LoVo (cell line): ENCODE data around the gene COL7A1.
"Not testable (repeated sequence)": the region's sequence is repeated elsewhere in the genome, so short reads cannot be mapped to it uniquely, and the experiment has no call there.

Source experiments
- DNase-seq: peaks from one replicate; pipeline ENCODE4 v3.0.0-alpha.2; 2016; ENCODE audit warnings: low spot score

The COL7A1 gene

DNA sequence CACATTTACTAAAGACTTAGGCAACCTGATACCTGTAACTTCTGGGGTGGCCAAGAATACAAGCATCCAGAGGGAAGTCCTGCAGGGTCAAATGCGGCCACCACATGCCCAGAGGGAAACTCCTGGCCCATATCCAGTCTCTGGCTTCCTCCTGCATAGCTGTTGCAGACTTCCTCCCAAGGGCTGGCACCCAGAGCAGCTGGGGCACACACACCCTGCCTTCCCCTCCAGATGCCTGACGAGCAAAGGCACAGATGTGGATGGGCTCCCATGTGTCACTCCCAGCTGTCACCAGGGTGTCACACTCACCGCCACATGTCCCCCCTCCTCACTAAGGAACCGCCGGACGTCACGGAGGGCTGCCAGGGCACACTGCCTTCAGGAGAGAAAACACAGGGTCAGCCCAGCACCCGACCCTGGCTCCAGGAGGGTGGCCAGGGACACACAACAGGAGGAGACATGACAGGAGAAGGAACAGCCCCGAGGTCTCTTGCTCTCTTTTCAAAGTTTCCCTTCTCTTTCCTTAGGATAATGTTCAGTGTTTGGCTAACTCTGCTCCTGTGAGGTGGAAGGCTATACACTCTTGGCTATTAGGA lies 51.8 kb downstream of the COL7A1 start:
- DNase-seq, result no peak

DNA sequence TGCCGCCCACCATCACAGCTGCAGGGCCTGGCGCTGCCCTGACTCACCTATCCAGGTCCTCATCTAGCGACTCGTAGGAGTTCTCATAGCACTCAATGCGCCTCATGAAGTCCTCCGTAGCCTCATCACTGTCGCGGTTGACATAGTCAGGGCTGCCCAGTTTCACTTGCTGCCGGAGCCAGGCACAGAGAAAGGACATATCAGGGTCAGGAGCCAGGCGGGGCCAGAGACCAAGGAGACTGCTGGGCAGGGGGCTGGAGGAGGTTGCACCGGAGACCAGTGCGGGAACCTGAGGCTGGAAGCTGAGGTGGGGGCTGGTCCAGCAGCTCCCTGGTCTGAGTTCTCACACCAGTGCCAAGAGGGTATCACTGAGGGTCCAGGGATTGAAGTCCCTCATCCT lies 56.7 kb downstream of the COL7A1 start:
- no peak for DNase-seq

DNA sequence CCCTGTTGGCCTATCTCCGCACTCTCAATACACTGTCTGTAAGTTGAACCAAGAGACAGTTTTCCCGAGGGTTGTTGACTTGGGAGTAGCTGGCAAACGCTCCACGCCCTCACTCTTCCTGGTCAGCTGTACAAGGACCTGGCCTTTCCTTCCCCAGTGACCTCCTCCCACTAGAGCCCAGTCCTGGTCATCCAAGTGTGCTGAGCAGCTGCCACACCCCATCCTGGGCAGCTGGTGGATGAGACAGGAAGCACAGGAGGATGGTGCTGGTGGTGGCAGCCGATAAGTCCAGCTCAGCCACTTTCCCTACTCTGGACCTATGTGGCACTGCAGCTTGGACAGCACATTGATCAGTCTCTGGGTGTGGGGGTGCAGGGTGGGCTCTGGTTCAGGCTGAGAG lies 58.3 kb downstream of the COL7A1 start:
- DNase-seq, result no peak

DNA sequence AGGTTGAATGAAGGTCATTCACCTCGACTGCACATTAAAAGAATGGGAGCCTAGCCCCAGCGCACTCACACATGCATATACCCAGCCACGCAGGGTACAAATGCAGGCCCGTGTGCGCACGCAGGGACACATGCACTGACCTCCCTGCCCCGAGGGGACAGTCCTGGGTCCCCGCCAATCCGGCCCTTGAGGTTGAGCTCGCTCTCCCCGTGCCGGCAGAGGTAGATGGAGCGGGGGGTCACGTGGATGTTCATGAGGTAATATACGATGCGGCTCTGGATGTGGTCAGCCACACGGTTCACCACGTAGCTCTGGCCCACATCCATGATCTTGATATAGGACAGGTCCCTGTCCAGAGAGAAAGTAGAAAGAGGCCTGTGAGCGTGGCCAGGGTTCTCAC lies 59.0 kb downstream of the COL7A1 start:
- no peak for DNase-seq

DNA sequence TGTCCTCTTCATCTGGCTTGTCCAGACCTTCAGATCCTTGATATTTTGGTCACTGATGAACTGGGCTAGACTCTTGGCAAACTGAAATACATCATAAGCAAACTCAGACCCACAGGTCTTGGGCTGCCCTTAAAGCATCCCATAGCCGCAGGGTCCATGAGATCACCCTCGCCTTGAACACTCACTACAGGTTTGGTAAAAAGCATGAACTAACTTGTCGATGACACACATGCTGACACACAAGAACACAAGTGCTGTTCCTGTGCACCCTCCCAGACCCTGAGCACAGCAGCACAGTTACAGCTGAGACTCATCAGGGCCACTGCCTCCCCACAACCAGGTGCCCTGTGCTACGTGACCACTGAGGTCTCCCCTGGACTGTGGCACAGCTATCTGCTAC lies 59.6 kb downstream of the COL7A1 start:
- DNase-seq, result no peak

DNA sequence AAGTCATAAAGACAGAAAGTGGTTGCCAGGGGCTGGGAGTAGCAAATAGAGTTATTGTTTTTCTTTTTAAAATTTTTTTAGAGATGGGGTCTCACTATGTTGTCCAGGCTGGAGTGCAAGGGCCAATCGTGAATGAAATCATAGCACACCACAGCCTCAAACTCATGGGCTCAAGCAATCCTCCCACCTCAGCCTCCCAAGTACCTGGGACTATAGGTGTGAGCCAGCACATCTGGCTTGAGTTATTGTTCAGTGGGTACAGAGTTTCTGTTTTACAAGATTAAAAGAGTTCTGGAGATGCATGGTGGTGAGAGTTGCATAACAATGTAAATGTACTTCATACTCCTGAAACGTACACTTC lies 62.2 kb downstream of the COL7A1 start:
- DNase-seq, result no peak

DNA sequence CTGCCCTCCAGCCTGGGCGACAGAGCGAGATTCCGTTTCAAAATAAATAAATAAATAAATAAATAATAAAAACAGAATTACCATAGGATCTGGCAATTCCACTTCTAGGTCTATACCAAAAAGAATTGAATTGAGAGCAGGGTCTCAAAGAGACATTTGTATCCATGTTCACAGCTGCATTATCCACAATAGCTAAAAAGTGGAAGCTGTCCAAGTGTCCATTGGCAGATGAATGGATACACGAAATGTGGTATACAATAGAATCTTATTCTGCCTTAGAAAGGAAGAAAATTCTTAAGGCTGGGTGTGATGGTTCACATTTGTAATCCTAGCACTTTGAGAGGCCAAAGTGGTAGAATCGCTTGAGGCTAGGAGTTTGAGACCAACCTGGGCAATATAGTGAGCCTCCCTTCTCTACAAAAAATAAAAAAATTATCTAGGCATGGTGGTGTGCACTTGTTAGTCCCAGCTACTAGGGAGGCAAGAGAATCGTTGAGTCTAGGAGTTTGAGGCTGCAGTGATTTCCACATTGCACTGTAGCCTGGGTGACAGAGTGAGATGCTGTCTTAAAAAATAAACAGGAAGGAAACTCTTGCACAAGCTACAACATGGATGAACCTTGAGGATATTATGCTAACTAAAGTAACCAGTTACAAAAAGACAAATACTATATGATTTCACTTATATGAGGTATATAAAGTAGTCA lies 62.7 kb downstream of the COL7A1 start:
- DNase-seq, result no peak

DNA sequence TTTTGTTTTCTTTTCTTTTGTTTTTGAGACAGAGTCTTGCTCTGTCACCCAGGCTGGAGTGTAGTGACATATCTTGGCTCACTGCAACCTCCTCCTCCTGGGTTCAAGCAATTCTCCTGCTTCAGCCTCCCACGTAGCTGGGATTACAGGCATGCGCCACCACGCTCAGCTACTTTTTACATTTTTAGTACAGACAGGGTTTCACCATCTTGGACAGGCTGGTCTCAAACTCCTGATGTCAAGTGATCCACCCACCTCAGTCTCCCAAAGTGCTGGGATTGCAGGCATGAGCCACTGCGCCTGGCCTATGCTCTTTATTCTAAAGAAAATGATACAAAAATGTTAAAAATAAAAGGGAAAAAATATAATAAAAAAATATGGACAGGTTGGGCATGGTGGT lies 64.4 kb downstream of the COL7A1 start:
- DNase-seq, result not testable (repeated sequence)

DNA sequence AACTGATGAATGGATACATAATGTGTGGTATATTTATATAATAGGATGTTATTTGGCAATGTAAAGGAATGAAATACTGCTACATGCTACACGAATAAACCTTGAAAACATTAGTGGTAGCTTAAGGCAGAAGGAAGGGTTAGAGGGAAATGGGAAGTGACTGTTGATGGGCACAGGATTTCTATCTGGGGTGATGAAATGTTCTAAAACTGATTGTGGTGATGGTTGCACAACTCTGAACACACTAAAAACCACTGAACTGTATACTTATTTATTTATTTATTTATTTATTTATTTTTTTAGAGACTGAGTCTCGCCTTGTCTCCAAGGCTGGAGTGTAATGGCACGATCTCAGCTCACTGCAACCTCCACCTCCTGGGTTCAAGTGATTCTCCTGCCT lies 66.4 kb downstream of the COL7A1 start:
- DNase-seq, result no peak

DNA sequence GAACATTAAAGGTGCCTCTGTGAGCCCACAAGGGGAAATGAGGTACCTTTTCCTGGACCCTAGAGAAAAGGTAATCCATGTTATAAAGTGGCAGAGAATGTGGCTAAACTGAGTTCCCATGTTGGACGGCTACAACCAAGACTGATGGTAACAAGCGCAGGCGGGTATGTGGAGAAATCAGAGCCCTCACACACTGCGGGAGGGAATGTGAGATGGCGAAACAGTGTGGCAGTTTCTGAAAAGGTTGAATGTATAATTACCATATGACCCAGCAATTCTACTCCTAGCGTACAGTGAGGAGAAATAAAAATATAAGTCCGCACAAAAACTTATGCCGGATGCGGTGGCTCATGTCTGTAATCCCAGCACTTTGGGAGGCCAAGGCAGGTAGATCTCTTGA lies 67.1 kb downstream of the COL7A1 start:
- no peak for DNase-seq

DNA sequence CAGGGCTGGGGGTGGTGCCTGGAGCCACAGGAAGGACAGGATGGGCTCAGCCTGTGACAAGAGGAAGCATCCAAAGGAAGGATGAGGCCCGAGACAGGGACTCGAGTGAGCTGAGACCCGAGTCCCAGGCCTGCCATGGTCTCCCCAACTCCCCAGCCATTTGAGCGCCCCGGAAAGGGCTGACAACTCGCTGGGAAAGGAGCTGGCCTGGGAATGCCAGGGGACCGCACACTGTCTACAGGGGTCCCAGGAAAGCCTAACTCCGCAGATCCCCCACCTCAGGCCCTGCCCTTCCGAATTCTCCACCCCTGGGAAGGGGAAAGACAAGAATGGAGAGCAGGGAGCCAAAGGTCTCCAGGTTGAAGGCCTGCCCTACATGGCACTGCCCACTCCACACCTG lies 70.2 kb downstream of the COL7A1 start:
- DNase-seq, result no peak

DNA sequence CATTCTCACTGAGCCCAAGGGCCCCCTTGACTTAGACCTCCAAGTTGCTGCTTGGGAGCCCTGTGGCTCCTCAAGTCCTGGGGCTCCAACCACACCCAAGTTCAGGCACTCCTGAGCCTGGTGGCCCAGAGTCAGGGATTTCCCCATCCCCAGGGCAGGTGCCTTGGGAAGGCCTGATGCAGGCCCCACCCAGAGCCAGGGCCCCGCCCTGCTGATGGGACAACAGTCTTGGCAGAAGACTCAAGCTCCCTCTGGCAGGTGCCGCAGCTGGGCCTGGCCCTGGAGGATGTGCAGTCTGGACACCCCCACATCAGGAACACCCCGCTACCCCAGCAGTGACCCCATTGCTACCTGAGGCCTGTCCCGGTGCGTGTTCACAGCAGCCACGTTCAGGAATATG lies 73.5 kb downstream of the COL7A1 start:
- no peak for DNase-seq

DNA sequence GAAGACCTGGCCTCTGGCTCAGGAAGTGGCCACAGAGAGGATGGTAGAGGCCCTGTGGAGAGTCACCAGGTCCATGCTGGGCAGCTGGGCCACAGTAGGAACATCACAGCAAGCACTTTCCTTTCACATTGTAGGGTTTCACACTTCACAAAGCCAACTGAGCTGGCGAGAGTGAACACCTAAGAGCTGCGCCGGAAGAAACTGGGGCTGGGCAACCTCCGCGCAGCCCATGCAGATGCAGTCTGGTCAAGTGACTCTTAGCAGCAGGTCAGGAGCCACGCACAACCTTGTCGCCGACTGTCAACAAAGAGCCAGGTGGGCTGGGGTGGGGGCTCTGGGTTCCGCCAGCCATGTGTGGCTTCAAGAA lies 75.9 kb downstream of the COL7A1 start:
- DNase-seq, result no peak

DNA sequence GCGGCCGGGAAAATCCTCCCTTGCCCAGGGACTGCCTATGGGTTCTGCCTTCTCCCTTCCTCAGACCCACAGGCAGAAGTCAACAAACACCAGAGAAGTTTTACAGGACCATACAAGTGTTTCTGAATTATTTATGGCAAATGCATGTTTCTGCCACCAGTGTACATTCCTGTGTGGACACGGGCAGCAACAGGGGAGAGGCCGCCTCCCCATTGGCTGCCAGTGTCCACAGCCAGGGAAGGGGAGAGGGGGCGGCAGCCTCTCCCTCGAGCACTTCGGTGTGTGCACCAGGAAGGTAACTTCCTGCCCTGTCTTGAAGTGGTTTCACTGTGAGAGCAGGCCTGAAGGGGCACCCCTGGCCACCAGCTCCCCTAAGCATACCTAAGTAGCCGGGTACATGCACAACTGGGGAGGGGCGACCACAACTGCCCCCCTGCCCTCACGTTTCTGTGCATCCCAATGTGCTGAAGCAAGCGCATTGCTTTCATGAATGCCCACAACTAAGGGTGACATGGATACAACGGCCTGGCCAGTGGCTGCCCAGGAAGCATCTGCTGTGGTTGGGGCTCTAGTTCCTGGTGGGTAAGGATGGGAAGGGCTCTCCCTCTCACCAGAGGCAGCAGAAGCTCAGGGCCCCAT lies 76.4 kb downstream of the COL7A1 start:
- no peak for DNase-seq

DNA sequence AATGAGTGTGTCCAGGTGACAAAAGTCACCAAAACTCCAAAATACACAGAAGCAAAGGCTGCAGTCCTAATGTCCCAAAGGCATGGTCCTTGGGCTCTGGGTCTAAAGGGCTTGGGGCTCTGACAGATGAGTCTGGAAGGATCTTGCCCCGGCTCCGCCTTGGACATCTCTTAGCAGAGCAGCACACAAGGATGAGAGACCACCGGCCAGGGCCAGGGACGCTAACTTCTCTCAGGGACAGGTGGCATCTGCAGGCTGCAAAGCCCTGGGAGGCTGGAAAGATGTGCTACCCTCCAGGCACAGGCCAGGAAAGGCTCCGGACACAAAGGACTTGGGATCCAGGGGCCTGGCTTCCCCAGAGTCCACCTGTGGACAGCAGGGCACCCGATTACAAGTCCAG lies 77.1 kb downstream of the COL7A1 start:
- no peak for DNase-seq

DNA sequence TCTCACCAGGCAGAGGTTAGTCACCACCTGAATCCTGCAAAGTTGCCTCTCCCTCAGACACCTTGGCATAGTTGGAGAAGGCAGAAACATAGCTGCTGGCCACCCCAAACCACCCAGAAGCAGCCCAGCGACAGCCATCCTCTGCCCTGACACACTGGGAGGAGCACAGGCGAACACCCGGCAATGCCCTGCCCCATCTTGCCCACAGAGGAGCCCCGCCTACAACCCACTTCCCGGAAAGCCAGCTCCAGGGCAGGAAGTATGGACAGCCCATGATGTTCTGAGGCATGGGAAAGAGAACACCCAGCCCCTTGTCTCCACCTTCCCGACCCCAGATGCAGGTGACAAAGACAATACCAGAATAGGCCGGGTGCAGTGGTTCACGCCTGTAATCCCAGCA lies 78.6 kb downstream of the COL7A1 start:
- DNase-seq, result no peak

DNA sequence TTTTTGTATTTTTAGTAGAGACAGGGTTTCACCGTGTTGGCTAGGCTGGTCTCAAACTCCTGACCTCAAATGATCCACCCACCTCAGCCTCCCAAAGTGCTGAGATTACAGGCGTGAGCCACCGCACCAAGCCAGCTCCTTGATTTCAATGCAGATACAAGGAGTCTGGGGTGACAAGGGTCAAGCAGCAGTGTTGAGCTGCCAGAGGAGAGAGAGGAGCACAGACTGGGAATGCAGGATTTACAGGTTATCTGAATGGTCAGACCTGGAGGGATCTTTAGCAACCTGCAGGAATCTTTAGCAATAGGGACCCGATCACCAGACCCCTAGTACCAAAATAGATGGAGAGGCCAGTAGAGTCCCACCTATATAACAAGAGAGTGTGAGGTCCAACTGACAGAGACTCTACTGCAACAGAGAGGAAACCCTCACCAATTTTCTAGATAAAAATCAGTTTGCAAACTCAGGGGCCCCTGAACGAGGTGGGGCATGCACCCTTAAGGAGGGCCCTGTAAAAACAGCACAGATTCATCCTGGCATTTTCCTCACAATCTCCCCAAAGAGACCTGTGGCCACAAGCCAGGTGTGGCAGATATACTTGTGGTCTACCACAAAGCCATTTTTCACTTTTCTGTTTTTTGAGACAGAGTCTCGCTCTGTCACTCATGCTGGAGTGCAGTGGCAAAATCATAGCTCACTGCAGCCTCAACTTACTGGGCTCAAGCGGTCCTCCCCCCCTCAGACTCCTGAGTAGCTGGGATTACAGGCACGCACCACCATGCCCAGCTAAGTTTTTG lies 80.5 kb downstream of the COL7A1 start:
- DNase-seq, result no peak
